Putamen (tissue), 1 donor: ENCODE results near the gene RAB10.
"Not testable (repeated sequence)": the region's sequence is repeated elsewhere in the genome, so short reads cannot be mapped to it uniquely, and the experiment has no call there.

Experiments used
- DNase-seq: peaks from one replicate; pipeline ENCODE4 v3.0.0-alpha.2; 2016; ENCODE audit warnings: low spot score

The RAB10 gene

DNA sequence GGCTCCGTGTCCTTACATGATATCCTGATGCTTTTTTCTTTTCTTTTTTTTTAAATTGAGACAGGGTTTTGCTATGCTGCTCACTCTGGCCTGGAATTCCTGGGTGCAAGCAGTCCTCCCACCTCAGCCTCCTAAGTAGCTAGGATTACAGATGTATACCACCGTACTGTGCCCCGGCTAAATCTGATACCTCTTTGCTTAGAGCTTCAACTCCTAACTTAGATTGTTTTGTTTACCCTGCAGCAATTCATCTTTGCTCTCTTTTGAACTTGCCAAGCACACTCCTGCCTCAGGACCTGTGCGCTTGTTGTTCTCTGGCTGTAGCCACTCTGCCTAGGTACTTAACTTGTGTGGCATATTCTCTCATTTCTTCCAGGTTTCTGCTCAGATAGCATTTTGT, 24.5 kb downstream of the RAB10 start:
- DNase-seq, result no peak

DNA sequence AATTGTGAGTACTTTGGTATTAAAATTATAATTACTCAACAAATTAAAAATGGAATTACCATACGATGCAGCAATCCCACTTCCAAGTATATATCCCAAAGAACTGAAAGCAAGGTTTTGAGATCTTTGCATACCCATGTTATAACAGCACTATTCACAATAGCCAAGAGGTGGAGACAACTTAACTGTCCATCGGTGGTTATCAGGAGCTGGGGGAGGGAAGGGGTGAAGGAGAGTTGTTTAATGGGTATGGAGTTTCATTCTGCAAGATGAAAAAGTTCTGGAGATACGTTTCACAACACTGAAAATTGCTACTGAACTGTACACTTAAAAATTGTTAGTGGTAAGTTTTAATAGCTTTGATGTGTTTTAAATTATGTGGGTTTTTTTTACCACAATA, 25.7 kb downstream of the RAB10 start:
- DNase-seq, result no peak

DNA sequence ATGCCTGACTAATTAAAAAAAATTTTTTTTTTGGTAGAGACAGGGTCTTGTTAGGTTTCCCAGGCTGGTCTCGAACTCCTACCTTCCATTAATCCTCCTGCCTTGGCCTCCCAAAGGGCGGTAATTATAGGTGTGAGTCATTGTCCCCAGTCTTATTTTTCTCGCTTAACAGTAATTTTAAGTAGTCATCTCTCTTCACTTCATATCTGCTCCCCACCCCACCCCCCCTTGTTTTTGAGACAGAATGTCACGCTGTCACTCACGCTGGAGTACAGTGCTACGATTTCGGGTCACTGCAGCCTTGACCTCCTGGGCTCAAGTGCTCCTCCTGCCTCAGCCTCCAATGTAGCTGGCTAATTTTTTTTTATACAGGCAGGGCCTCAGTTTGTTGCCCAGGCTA, 27.7 kb downstream of the RAB10 start:
- DNase-seq, result no peak

DNA sequence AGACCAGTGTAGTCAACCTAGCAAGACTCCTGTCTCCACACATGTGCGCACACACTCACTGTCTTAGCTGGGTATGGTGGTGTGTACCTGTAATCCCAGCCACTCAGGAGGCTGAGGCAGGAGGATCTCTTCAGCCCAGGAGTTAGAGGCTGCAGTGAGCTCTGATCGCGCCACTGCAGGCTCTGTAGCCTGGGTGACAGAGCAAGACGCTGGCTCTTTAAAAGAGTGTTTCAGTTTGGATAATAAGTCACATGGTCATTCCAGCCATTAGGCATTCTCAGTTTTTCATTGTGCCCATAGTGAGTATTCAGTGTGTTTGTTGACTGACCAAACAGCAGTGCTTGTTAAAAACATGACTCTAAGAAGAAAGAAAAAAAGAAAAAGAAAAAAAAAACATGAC, 31.0 kb downstream of the RAB10 start:
- no peak for DNase-seq

DNA sequence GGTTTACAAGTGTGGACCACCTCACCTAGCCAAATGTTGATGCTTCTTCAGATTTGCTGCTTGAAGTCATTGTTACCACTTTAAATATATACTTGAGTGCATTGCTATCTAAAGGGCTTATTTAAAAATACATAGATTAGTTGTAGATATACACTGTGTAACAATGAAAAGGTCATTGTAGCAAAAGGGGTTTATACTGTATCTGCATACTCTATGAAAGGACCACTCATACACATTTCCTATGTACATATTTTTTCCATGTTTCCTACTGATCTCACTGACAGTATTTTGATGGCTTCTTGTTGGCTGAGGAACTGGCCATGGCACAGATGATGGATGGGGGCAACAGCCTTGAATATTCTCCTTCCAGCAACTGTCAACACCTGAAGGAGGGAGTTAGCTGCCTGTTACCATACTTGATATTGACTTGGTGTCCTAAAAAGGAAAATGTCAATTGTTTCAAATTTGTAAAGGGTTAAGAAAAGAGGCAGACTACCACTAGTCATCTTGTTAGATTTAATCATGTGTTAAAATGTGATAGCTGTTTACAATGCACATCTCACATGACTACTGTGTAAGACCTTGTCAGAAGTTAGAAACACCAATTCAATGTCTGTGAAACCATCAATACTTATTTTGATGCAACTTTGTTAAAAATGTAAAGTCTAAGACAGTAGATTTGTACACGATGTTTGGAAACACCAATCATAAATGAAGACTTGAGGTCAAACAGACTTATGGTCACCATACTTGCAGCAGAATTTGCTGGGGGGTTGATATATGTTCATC, 33.5 kb downstream of the RAB10 start:
- DNase-seq, result no peak

GRCh38 chr2:26067980-26068507, 34.2 kb downstream of the RAB10 start:
- DNase-seq, result no peak

- peak; percentile 21 for DNase-seq
Observed at GRCh38 chr2:26068602-26069298, 34.9 kb downstream of the RAB10 start.

DNA sequence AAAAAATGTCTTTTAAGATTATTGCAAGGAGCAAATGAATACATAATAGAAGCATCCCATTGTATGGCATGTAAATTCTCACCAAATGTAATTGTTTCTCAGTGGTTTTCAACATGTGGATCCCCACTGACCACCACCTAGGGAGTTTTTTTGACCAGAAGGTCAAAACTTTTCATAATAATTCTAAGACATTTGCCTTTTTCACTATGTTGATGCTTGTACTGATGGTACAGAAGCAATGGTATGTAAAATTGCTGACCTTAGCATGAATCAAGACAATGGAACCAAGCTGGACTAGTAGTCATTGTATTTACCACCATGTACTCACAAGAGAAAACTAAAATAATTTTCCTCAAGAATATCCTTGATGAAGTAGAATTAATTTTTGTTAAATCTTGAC, 36.8 kb downstream of the RAB10 start:
- DNase-seq, result no peak

- DNase-seq, result peak; percentile 21
Observed at GRCh38 chr2:26072925-26073768, 39.3 kb downstream of the RAB10 start.

DNA sequence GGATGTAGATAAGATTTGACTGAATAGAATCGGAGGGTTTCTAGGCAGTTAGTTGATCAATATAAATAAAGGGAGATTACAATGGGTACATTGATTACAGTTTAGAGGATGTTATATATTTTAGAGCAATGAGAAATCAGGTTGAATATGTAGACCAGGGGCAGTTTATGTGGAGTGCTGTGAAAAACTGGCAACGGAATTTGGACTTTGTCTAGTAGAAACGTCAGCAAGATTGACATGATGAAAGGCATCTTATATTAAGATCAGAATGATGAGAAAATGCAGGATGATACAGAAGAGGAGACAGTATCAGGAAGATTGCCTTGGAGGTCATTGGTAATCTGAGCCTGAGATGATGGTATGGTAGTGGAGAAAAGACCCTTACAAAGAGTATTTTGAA, 39.9 kb downstream of the RAB10 start:
- no peak for DNase-seq

DNA sequence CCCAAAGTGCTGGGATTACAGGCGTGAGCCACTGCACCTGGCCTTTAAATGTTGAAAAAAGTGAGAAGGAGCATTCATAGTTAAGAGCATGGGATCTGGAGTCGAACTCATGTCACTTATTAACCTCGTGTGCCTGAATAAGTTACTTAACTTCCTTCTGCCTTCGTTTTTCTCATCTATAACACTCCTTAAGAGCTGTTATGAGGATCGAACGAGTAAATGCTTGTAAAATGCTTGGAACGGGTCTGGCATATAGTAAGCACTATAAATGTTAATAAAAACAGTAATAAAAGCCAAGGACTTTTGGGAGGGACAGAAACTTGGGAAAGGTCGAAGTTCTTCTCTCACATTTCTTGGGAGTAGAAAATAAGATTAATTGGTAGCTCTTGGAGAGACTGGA, 40.8 kb downstream of the RAB10 start:
- no peak for DNase-seq

DNA sequence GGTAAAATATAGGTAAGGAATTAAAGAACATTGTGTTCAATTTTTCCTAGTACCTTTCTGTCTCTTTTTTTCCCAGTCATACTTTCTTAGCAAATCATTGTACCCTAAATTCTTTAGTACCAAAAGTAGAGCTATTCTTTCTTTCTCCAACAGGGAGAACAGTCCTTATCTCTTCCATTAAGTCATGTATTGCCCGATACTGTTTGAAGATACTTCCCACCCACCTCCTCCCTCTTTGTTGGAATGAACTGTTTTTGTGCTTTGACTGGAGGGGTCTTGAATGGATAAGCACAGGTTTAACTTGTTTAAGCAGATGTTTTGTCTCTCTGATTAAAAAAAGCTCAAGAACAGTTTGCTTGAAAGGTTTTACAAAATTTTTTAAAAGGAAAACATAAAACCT, 41.3 kb downstream of the RAB10 start:
- DNase-seq, result no peak

- no peak for DNase-seq
Observed at GRCh38 chr2:26076001-26076587, 42.2 kb downstream of the RAB10 start.

- no peak for DNase-seq
Observed at GRCh38 chr2:26077291-26077690, 43.4 kb downstream of the RAB10 start.

DNA sequence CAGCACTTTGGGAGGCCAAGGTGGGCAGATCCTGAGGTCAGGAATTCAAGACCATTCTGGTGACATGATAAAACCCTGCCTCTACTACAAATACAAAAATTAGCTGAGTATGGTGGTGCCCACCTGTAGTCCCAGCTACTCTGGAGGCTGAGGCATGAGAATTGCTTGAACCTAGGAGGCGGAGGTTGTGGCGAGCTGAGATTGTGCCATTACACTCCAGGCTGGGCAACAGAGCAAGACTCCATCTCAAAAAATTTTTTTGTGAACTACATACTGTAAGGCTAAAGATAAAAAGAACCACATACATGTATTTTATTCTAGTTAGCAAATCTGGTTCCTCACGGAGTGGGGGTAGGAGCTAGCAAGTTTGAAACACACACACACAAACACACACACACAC, 45.1 kb downstream of the RAB10 start:
- no peak for DNase-seq

DNA sequence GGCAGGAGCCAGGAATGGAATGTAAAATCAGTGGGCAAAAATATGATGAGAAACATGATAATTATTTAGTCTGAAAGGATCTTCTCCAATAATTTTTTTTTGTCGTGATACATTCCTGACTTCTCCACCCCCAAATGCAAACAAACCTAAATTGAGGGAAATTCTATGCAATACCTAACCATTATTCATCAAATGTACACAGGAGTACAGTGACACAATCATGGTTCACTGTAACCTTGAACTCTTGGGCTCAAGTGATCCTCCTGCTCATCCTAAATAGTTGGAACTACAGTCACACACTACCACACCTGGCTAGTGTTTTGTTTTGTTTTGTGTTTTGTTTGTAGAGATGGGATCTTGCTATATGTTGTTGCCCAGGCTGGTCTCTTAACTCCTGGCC, 46.5 kb downstream of the RAB10 start:
- DNase-seq, result no peak

GRCh38 chr2:26080925-26081324, 47.0 kb downstream of the RAB10 start:
- not testable (repeated sequence) for DNase-seq

GRCh38 chr2:26081556-26081955, 47.7 kb downstream of the RAB10 start:
- no peak for DNase-seq

- DNase-seq, result no peak
Observed at GRCh38 chr2:26086155-26086637, 52.3 kb downstream of the RAB10 start.

- DNase-seq, result no peak
Observed at GRCh38 chr2:26086779-26087178, 52.9 kb downstream of the RAB10 start.

GRCh38 chr2:26088038-26088643, 54.3 kb downstream of the RAB10 start:
- DNase-seq, result peak; percentile 47
